OCI-LY7 (cell line): ENCODE data around the gene ABCC11. TPM values are rescaled to one million over a fixed set of nuclear protein-coding genes. Genes with fewer than 3 reads are reported as not detected.

ENCODE experiments used
- BruUV-seq: library from RNA; stranded (reverse); fragments of 400-500 nt; replicated peaks from 2 replicates; lab custom pipeline; 2021; lab: Mats Ljungman, UMichigan
- CTCF ChIA-PET: fragments of 300-600 bp; sonication (Branson Sonifier 250); formaldehyde crosslinking; loops from one replicate; lab custom pipeline; 2022; ENCODE audit warnings: antibody characterized with exemption; ENCODE audit not compliant: unreplicated experiment; lab: Charles Lee
- POLR2A ChIA-PET: fragments of 300-600 bp; sonication (Branson Sonifier 250); formaldehyde crosslinking; loops from one replicate; lab custom pipeline; 2022; ENCODE audit warnings: antibody characterized with exemption; lab: Charles Lee
- DNase-seq: peaks from one replicate; pipeline ENCODE4 v3.0.0-alpha.2; 2015; ENCODE audit warnings: low spot score
- H2AFZ ChIP-seq: fragments of 200-600 bp; sonication (generic), shearing (Covaris generic); 2 replicates; pipeline ENCODE4 v1.6.1; 2014; ENCODE audit warnings: mild to moderate bottlenecking, antibody characterized with exemption, low read length, moderate library complexity
- H3K27ac ChIP-seq: fragments of 200-600 bp; sonication (generic); 2 replicates; pipeline ENCODE4 v1.5.1; 2014; ENCODE audit warnings: mixed run types, low read depth, mild to moderate bottlenecking, moderate library complexity, low read length, inconsistent platforms; ENCODE audit not compliant: poor library complexity, severe bottlenecking
- H3K36me3 ChIP-seq: fragments of 200-600 bp; sonication (generic); 2 replicates; pipeline ENCODE4 v1.6.1; 2014; ENCODE audit warnings: mild to moderate bottlenecking, antibody characterized with exemption, low read length, moderate library complexity, mixed read lengths; ENCODE audit not compliant: insufficient read depth
- H3K4me1 ChIP-seq: fragments of 200-600 bp; sonication (generic); 2 replicates; pipeline ENCODE4 v1.5.1; 2014; ENCODE audit warnings: mild to moderate bottlenecking, low read length; ENCODE audit not compliant: insufficient read depth, poor library complexity, severe bottlenecking
- H3K4me2 ChIP-seq: fragments of 200-600 bp; sonication (generic); 2 replicates; pipeline ENCODE4 v1.6.1; 2014; ENCODE audit warnings: mild to moderate bottlenecking, low read length
- H3K4me3 ChIP-seq: fragments of 200-600 bp; sonication (generic); 2 replicates; pipeline ENCODE4 v1.5.1; 2014; ENCODE audit warnings: mild to moderate bottlenecking, low read depth, low read length; ENCODE audit not compliant: poor library complexity, severe bottlenecking
- H3K79me2 ChIP-seq: fragments of 200-600 bp; sonication (generic); 2 replicates; pipeline ENCODE4 v1.6.1; 2016; ENCODE audit warnings: low read depth, mild to moderate bottlenecking, low read length, moderate library complexity, mixed read lengths; ENCODE audit not compliant: insufficient read depth
- H3K9me2 ChIP-seq: fragments of 200-600 bp; sonication (generic); 2 replicates; pipeline ENCODE4 v1.6.1; 2016; ENCODE audit warnings: mild to moderate bottlenecking, low read length, mixed read lengths; ENCODE audit not compliant: insufficient read depth
- H3K9me3 ChIP-seq: fragments of 200-600 bp; sonication (generic); 2 replicates; pipeline ENCODE4 v1.6.1; 2014; ENCODE audit warnings: mild to moderate bottlenecking, mixed run types, low read length, mixed read lengths
- H4K20me1 ChIP-seq: fragments of 200-600 bp; sonication (generic); 2 replicates; pipeline ENCODE4 v1.6.1; 2014; ENCODE audit warnings: mild to moderate bottlenecking, antibody characterized with exemption, low read length, moderate library complexity, mixed read lengths; ENCODE audit not compliant: insufficient read depth
- CTCF ChIP-seq: fragments of 200-600 bp; sonication (generic); conservative IDR thresholded peaks from 2 replicates; pipeline ENCODE4 v1.5.1; 2014; ENCODE audit warnings: mild to moderate bottlenecking, antibody characterized with exemption, low read length, moderate library complexity, mixed read lengths
- EZH2phosphoT487 ChIP-seq: fragments of 200-600 bp; sonication (generic); IDR thresholded peaks from 2 replicates; pipeline ENCODE4 v1.6.1; 2018; ENCODE audit warnings: low read depth, borderline replicate concordance, mild to moderate bottlenecking, mixed run types, antibody characterized with exemption, low read length, moderate library complexity, mixed read lengths
- intact Hi-C: fragments of 100-400 bp; cut with micrococcal nuclease; formaldehyde crosslinking; loops from one replicate; pipeline ENCODE4 v1.10.0; 2022; ENCODE audit not compliant: unreplicated experiment
- total RNA-seq, 2 experiments: library from RNA; depleted of rRNA in 1 of 2; stranded (reverse); fragments of >200 nt in 1 of 2; shearing (Covaris generic) in 1 of 2; gene quantifications; 2 replicates each; pipeline ENCODE4 v1.2.3, GENCODE V29; 2014 to 2022

The ABCC11 gene
- total RNA-seq, 2 experiments from 2014 or later = 0.10 TPM; not detected in 1

- no peak overlapping the region for H3K4me2 ChIP-seq
- no peaks in the 10 kb centered on the region for H3K36me3 ChIP-seq
- no peak for DNase-seq
- ChIA-PET POLR2A (no interaction called here), CTCF (no interaction called here)
- no peaks in the 10 kb centered on the region for H4K20me1 ChIP-seq
- H3K4me3 ChIP-seq = no peak overlapping the region
- intact Hi-C loops = loop anchor here (10.0 kb wide), 2 partner anchors 697 to 1127 kb away; partner anchors contain the start of genes ITFG1 and PHKB
- no peak overlapping the region for H2AFZ ChIP-seq
- H3K9me2 ChIP-seq = no peaks in the 10 kb centered on the region
- no peaks in the 10 kb centered on the region for H3K79me2 ChIP-seq
- H3K9me3 ChIP-seq = no peaks in the 10 kb centered on the region
- BruUV-seq = no TSS peak
- no peak overlapping the region for H3K27ac ChIP-seq
- H3K4me1 ChIP-seq = no peaks in the 10 kb centered on the region
- TF ChIP-seq EZH2phosphoT487 (no peak), CTCF (no peak)
Measured at GRCh38 chr16:48161906-48162305, 85.4 kb downstream of the ABCC11 start.

- H3K4me1 ChIP-seq = no peaks in the 10 kb centered on the region
- CTCF ChIA-PET = no interaction called here
Measured at GRCh38 chr16:48160575-48160974, 86.8 kb downstream of the ABCC11 start.

More at GRCh38 chr16:48160575-48160974, 86.8 kb downstream of the ABCC11 start:
- Histone ChIP-seq H3K36me3 (no peaks in the 10 kb centered on the region), H3K4me3 (no peak overlapping the region), H3K79me2 (no peaks in the 10 kb centered on the region), H2AFZ (no peak overlapping the region), H3K9me3 (no peaks in the 10 kb centered on the region), H3K9me2 (no peaks in the 10 kb centered on the region), H3K27ac (no peak overlapping the region), H4K20me1 (no peaks in the 10 kb centered on the region), H3K4me2 (no peak overlapping the region)
- BruUV-seq = no TSS peak
- no peak for DNase-seq
- POLR2A ChIA-PET = no interaction called here
- TF ChIP-seq CTCF (no peak), EZH2phosphoT487 (no peak)
- intact Hi-C loops = loop anchor here (10.0 kb wide), 2 partner anchors 696 to 1126 kb away; partner anchors contain the start of genes ITFG1 and PHKB
